Stimulated activated CD4-positive, alpha-beta T cell treated with anti-CD3 and anti-CD28 coated beads, TNF-alpha, amount 100 ng/mL, for 4 hours (primary cell): ENCODE data around the gene CLASP1.
"Not testable (repeated sequence)": the region's sequence is repeated elsewhere in the genome, so short reads cannot be mapped to it uniquely, and the experiment has no call there.

Source experiments
- DNase-seq, 3 experiments: peaks; one replicate each; pipeline ENCODE4 v3.0.0-alpha.2; 2020; ENCODE audit warnings: low read depth in 3 of 3

Gene CLASP1

GRCh38 chr2:121350402-121350775 is 298.9 kb downstream of the CLASP1 start:
- no peak for DNase-seq

GRCh38 chr2:121349721-121350401 is 299.4 kb downstream of the CLASP1 start:
- DNase-seq, result no peak

GRCh38 chr2:121348128-121348740 is 301.0 kb downstream of the CLASP1 start:
- no peak for DNase-seq

GRCh38 chr2:121346859-121347258 is 302.4 kb downstream of the CLASP1 start:
- DNase-seq, result no peak

- no peak for DNase-seq
Measured at GRCh38 chr2:121346407-121346806, 302.9 kb downstream of the CLASP1 start.

- DNase-seq, result no peak
Measured at GRCh38 chr2:121345887-121346286, 303.4 kb downstream of the CLASP1 start.

- no peak for DNase-seq
Measured at GRCh38 chr2:121345101-121345500, 304.2 kb downstream of the CLASP1 start.

- DNase-seq, result not testable (repeated sequence)
Measured at GRCh38 chr2:121343828-121344399, 305.3 kb downstream of the CLASP1 start.

- DNase-seq, result no peak
Measured at GRCh38 chr2:121343191-121343590, 306.1 kb downstream of the CLASP1 start.

- DNase-seq, result no peak
Measured at GRCh38 chr2:121342751-121343150, 306.5 kb downstream of the CLASP1 start.

GRCh38 chr2:121340926-121341325 is 308.3 kb downstream of the CLASP1 start:
- DNase-seq, result no peak

- no peak for DNase-seq
Measured at GRCh38 chr2:121338281-121338680, 311.0 kb downstream of the CLASP1 start.

- no peak for DNase-seq
Measured at GRCh38 chr2:121336528-121337294, 312.6 kb downstream of the CLASP1 start.

GRCh38 chr2:121335294-121336290 is 313.7 kb downstream of the CLASP1 start:
- no peak for DNase-seq

- no peak for DNase-seq
Measured at GRCh38 chr2:121334581-121335293, 314.5 kb downstream of the CLASP1 start.

- DNase-seq, result no peak
Measured at GRCh38 chr2:121333834-121334558, 315.3 kb downstream of the CLASP1 start.

GRCh38 chr2:121333231-121333630 is 316.0 kb downstream of the CLASP1 start:
- DNase-seq, result no peak

- not testable (repeated sequence) for DNase-seq
Measured at GRCh38 chr2:121331324-121331723, 317.9 kb downstream of the CLASP1 start.

- no peak for DNase-seq
Measured at GRCh38 chr2:121330921-121331320, 318.3 kb downstream of the CLASP1 start.

GRCh38 chr2:121329786-121330185 is 319.5 kb downstream of the CLASP1 start:
- DNase-seq, result no peak
